Suppressor macrophage treated with lipopolysaccharide for 4 hours (primary cell): ENCODE measurements around the gene SLC25A25.
"Not testable (repeated sequence)": the region's sequence is repeated elsewhere in the genome, so short reads cannot be mapped to it uniquely, and the experiment has no call there.

Experiments
- DNase-seq: peaks from one replicate; pipeline ENCODE4 v3.0.0-alpha.2; 2020

SLC25A25 gene

GRCh38 chr9:128099231-128099931, 31.3 kb downstream of the SLC25A25 start:
- no peak for DNase-seq

- DNase-seq: peak; percentile 32
Measured at GRCh38 chr9:128099932-128100491, 32.0 kb downstream of the SLC25A25 start.

GRCh38 chr9:128100581-128100980, 32.5 kb downstream of the SLC25A25 start:
- DNase-seq: no peak

GRCh38 chr9:128101231-128101661, 33.2 kb downstream of the SLC25A25 start:
- no peak for DNase-seq

- no peak for DNase-seq
Measured at GRCh38 chr9:128101690-128102089, 33.7 kb downstream of the SLC25A25 start.

GRCh38 chr9:128102196-128102595, 34.2 kb downstream of the SLC25A25 start:
- DNase-seq: no peak

GRCh38 chr9:128102861-128103588, 35.0 kb downstream of the SLC25A25 start:
- no peak for DNase-seq

GRCh38 chr9:128103589-128103962, 35.5 kb downstream of the SLC25A25 start:
- no peak for DNase-seq

- no peak for DNase-seq
Measured at GRCh38 chr9:128104171-128104618, 36.2 kb downstream of the SLC25A25 start.

- no peak for DNase-seq
Measured at GRCh38 chr9:128105538-128106175, 37.6 kb downstream of the SLC25A25 start.

GRCh38 chr9:128106181-128106939, 38.3 kb downstream of the SLC25A25 start:
- DNase-seq: no peak

GRCh38 chr9:128106940-128107467, 39.0 kb downstream of the SLC25A25 start:
- no peak for DNase-seq

GRCh38 chr9:128107468-128108268, 39.6 kb downstream of the SLC25A25 start:
- no peak for DNase-seq

GRCh38 chr9:128108269-128109049, 40.4 kb downstream of the SLC25A25 start:
- DNase-seq: no peak

- no peak for DNase-seq
Measured at GRCh38 chr9:128109050-128109709, 41.1 kb downstream of the SLC25A25 start.

GRCh38 chr9:128111726-128112125, 43.7 kb downstream of the SLC25A25 start:
- not testable (repeated sequence) for DNase-seq

GRCh38 chr9:128113526-128114325, 45.7 kb downstream of the SLC25A25 start:
- no peak for DNase-seq

GRCh38 chr9:128114326-128115186, 46.5 kb downstream of the SLC25A25 start:
- DNase-seq: no peak
